H9 (cell line): ENCODE data around the gene IRF2. TPM values are rescaled to one million over a fixed set of nuclear protein-coding genes. Genes with fewer than 3 reads are reported as not detected.

Source experiments
- DNase-seq: peaks from one replicate; pipeline ENCODE4 v3.0.0-alpha.2; 2017
- H2AFZ ChIP-seq: one replicate; pipeline ENCODE4 v1.6.1; 2013; ENCODE audit warnings: mild to moderate bottlenecking, low read length, control low read depth, moderate library complexity
- H2AK5ac ChIP-seq: 2 replicates; pipeline ENCODE4 v1.6.1; 2013; ENCODE audit warnings: low read length, control low read depth, mixed read lengths; ENCODE audit not compliant: insufficient read length
- H2BK120ac ChIP-seq: one replicate; pipeline ENCODE4 v1.6.1; 2013; ENCODE audit warnings: low read depth, mild to moderate bottlenecking, low read length, control low read depth, inconsistent platforms; ENCODE audit not compliant: poor library complexity, severe bottlenecking
- H2BK12ac ChIP-seq: 2 replicates; pipeline ENCODE4 v1.6.1; 2013; ENCODE audit warnings: low read length, control low read depth, mixed read lengths, low read depth; ENCODE audit not compliant: insufficient read length
- H2BK15ac ChIP-seq: 2 replicates; pipeline ENCODE4 v1.6.1; 2013; ENCODE audit warnings: low read depth, low read length, control low read depth
- H2BK20ac ChIP-seq: one replicate; pipeline ENCODE4 v1.6.1; 2013; ENCODE audit warnings: low read depth, mild to moderate bottlenecking, low read length, control low read depth, inconsistent platforms; ENCODE audit not compliant: poor library complexity, severe bottlenecking
- H2BK5ac ChIP-seq: 2 replicates; pipeline ENCODE4 v1.6.1; 2013; ENCODE audit warnings: low read length, control low read depth, mixed read lengths; ENCODE audit not compliant: insufficient read length
- H3K14ac ChIP-seq: 2 replicates; pipeline ENCODE4 v1.6.1; 2013; ENCODE audit warnings: low read length, control low read depth; ENCODE audit not compliant: insufficient read depth
- H3K18ac ChIP-seq: 2 replicates; pipeline ENCODE4 v1.6.1; 2013; ENCODE audit warnings: low read depth, mild to moderate bottlenecking, mixed read lengths, low read length, control low read depth; ENCODE audit not compliant: insufficient read length
- H3K23ac ChIP-seq: 2 replicates; pipeline ENCODE4 v1.6.1; 2013; ENCODE audit warnings: low read length, control low read depth, mixed read lengths, low read depth; ENCODE audit not compliant: insufficient read length
- H3K23me2 ChIP-seq: 2 replicates; pipeline ENCODE4 v1.6.1; 2013; ENCODE audit warnings: low read depth, mild to moderate bottlenecking, mixed read lengths, low read length, control low read depth; ENCODE audit not compliant: insufficient read length, poor library complexity, severe bottlenecking
- H3K27ac ChIP-seq: 2 replicates; pipeline ENCODE4 v1.5.1; 2013; ENCODE audit warnings: low read length, control low read depth, mixed read lengths, low read depth; ENCODE audit not compliant: insufficient read length
- H3K27me3 ChIP-seq: 2 replicates; pipeline ENCODE4 v1.6.1; 2013; ENCODE audit warnings: low read length, control low read depth, inconsistent platforms; ENCODE audit not compliant: insufficient read depth
- H3K4ac ChIP-seq: 2 replicates; pipeline ENCODE4 v1.6.1; 2013; ENCODE audit warnings: low read depth, mild to moderate bottlenecking, control low read depth, inconsistent platforms, low read length, moderate library complexity
- H3K4me1 ChIP-seq: 2 replicates; pipeline ENCODE4 v1.6.1; 2013; ENCODE audit warnings: low read length, control low read depth, inconsistent platforms; ENCODE audit not compliant: insufficient read depth
- H3K4me2 ChIP-seq: 2 replicates; pipeline ENCODE4 v1.6.1; 2013; ENCODE audit warnings: low read length, control low read depth, mixed read lengths; ENCODE audit not compliant: insufficient read length, insufficient read depth
- H3K56ac ChIP-seq: 2 replicates; pipeline ENCODE4 v1.6.1; 2013; ENCODE audit warnings: low read depth, mild to moderate bottlenecking, mixed read lengths, low read length, control low read depth; ENCODE audit not compliant: insufficient read length
- H3K79me1 ChIP-seq: 2 replicates; pipeline ENCODE4 v1.6.1; 2013; ENCODE audit warnings: low read depth, mild to moderate bottlenecking, moderate library complexity, low read length, control low read depth, inconsistent platforms; ENCODE audit not compliant: insufficient read depth, poor library complexity, severe bottlenecking
- H3K79me2 ChIP-seq: 2 replicates; pipeline ENCODE4 v1.6.1; 2013; ENCODE audit warnings: low read length, control low read depth, inconsistent platforms; ENCODE audit not compliant: insufficient read depth
- H3K9ac ChIP-seq: 2 replicates; pipeline ENCODE4 v1.6.1; 2013; ENCODE audit warnings: low read length, control low read depth, mixed read lengths; ENCODE audit not compliant: insufficient read length; ENCODE audit errors: extremely low read depth
- H3K9me3 ChIP-seq: one replicate; pipeline ENCODE4 v1.6.1; 2013; ENCODE audit warnings: low read depth, low read length, inconsistent platforms; ENCODE audit not compliant: control insufficient read depth
- H3T11ph ChIP-seq: one replicate; pipeline ENCODE4 v1.6.1; 2013; ENCODE audit warnings: mild to moderate bottlenecking, low read length, control low read depth, inconsistent platforms
- H4K20me1 ChIP-seq: one replicate; pipeline ENCODE4 v1.6.1; 2013; ENCODE audit not compliant: control insufficient read depth, insufficient read length, insufficient read depth
- H4K5ac ChIP-seq: 2 replicates; pipeline ENCODE4 v1.6.1; 2013; ENCODE audit warnings: low read depth, mild to moderate bottlenecking, mixed read lengths, low read length, control low read depth; ENCODE audit not compliant: insufficient read length
- H4K8ac ChIP-seq: replicated peaks from 2 replicates; pipeline ENCODE4 v1.6.1; 2013; ENCODE audit warnings: low read length, control low read depth, mixed read lengths, low read depth; ENCODE audit not compliant: insufficient read length
- H4K91ac ChIP-seq: 2 replicates; pipeline ENCODE4 v1.6.1; 2013; ENCODE audit warnings: low read depth, mild to moderate bottlenecking, moderate library complexity, mixed read lengths, low read length, control low read depth; ENCODE audit not compliant: insufficient read length
- H3K27ac Mint-ChIP-seq, 3 experiments: 2 replicates in 2 of 3; 3 replicates in 1 of 3; pipeline ENCODE4 v1.8.0; 2020 to 2021; ENCODE audit warnings: mixed read lengths in 3 of 3, mild to moderate bottlenecking in 1 of 3, moderate library complexity in 1 of 3
- H3K27me3 Mint-ChIP-seq: 2 replicates; pipeline ENCODE4 v1.8.0; 2021; ENCODE audit warnings: low read depth, mild to moderate bottlenecking, moderate library complexity, mixed read lengths
- H3K36me3 Mint-ChIP-seq, 3 experiments: 2 replicates in 2 of 3; 3 replicates in 1 of 3; pipeline ENCODE4 v1.8.0; 2020 to 2021; ENCODE audit warnings: low read depth in 3 of 3, mixed read lengths in 3 of 3; ENCODE audit not compliant: insufficient read depth in 1 of 3
- H3K4me1 Mint-ChIP-seq, 2 experiments: 2 replicates each; pipeline ENCODE4 v1.8.0; 2020; ENCODE audit warnings: mixed read lengths in 2 of 2
- H3K4me3 Mint-ChIP-seq, 2 experiments: 2 replicates in 1 of 2; 3 replicates in 1 of 2; pipeline ENCODE4 v1.8.0; 2020 to 2021; ENCODE audit warnings: mild to moderate bottlenecking in 2 of 2, mixed read lengths in 2 of 2, moderate library complexity in 1 of 2
- H3K9me3 Mint-ChIP-seq, 2 experiments: 2 replicates in 1 of 2; 3 replicates in 1 of 2; pipeline ENCODE4 v1.8.0; 2020; ENCODE audit warnings: mild to moderate bottlenecking in 2 of 2, mixed read lengths in 2 of 2, moderate library complexity in 1 of 2
- WGBS: extraction: QIAGEN DNeasy Blood & Tissue Kit; methylation state at CpG from one replicate; pipeline ENCODE4 v1.1.7; 2013; ENCODE audit warnings: missing lambda C conversion rate, low lambda C conversion rate, mixed read lengths; ENCODE audit not compliant: insufficient read length; ENCODE audit errors: extremely low coverage; 5-methylcytosine and 5-hydroxymethylcytosine counted together
- total RNA-seq: library from RNA; stranded (reverse); gene quantifications from 2 replicates; pipeline ENCODE4 v1.2.1, GENCODE V29; 2021
- TF ChIP-seq, protein P1 (sequence below): fragments of 200-600 bp; sonication (generic); conservative IDR thresholded peaks from 3 replicates; pipeline ENCODE4 v1.8.0; 2021; ENCODE audit warnings: antibody characterized with exemption, mild to moderate bottlenecking

IRF2 gene
- total RNA-seq, 1 experiment from 2014 or later = 13.5 TPM

DNA sequence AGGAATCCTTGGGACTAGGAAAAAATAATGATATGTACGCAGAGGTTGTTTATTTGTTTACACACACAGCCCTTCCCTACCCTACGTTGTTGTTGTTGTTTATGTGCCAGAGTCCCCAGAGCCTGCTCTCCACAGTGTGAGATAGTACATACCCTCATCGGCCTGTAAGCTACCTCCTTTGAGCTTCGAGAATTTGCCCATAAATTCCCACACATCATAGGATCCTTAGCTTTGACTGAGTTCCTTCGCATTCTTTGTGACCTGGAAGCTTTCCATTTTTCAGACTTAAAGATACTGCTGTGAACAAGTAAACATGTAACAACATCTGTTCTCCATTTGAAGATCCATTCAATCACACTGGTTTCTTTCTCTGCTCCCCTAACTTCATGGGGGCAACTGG, 114.5 kb downstream of the IRF2 start:
- Histone ChIP-seq H3K79me2 (no peaks in the 10 kb centered on the region), H3K9me3 (no peaks in the 10 kb centered on the region), H3K27ac (no peak overlapping the region), H4K5ac (no peak overlapping the region), H3K4me1 (no peaks in the 10 kb centered on the region), H3K79me1 (no peaks in the 10 kb centered on the region), H3K9ac (no peak overlapping the region), H2AK5ac (no peak overlapping the region), H2BK20ac (no peak overlapping the region), H3K23me2 (no peaks in the 10 kb centered on the region), H3T11ph (no peak overlapping the region), H3K18ac (no peak overlapping the region), H3K27me3 (no peaks in the 10 kb centered on the region), H3K4ac (no peak overlapping the region), H4K8ac (no peak overlapping the region), H4K91ac (no peak overlapping the region), H3K23ac (no peak overlapping the region), H4K20me1 (no peaks in the 10 kb centered on the region), H3K4me2 (no peak overlapping the region), H2BK12ac (no peak overlapping the region), H3K56ac (no peak overlapping the region), H2AFZ (no peak overlapping the region), H3K14ac (no peak overlapping the region), H2BK15ac (no peak overlapping the region), H2BK5ac (no peak overlapping the region), H2BK120ac (no peak overlapping the region)
- Mint-ChIP-seq H3K9me3 (no peaks in the 10 kb centered on the region; a peak in 2 of 5 replicates), H3K27me3 (no peaks in the 10 kb centered on the region), H3K36me3 (no peaks in the 10 kb centered on the region), H3K4me3 (no peak overlapping the region), H3K4me1 (peaks cover 13 to 17% of the 10 kb centered on the region in 2 experiments), H3K27ac (no peak overlapping the region; a peak in 1 of 7 replicates)
- no CpG with 5 or more reads among the region's 5 CpGs for whole genome bisulfite sequencing
- TF ChIP-seq, protein P1, sequence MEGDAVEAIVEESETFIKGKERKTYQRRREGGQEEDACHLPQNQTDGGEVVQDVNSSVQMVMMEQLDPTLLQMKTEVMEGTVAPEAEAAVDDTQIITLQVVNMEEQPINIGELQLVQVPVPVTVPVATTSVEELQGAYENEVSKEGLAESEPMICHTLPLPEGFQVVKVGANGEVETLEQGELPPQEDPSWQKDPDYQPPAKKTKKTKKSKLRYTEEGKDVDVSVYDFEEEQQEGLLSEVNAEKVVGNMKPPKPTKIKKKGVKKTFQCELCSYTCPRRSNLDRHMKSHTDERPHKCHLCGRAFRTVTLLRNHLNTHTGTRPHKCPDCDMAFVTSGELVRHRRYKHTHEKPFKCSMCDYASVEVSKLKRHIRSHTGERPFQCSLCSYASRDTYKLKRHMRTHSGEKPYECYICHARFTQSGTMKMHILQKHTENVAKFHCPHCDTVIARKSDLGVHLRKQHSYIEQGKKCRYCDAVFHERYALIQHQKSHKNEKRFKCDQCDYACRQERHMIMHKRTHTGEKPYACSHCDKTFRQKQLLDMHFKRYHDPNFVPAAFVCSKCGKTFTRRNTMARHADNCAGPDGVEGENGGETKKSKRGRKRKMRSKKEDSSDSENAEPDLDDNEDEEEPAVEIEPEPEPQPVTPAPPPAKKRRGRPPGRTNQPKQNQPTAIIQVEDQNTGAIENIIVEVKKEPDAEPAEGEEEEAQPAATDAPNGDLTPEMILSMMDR = no peak
- peak; percentile 18 for DNase-seq
